ENCODE results near the gene SYT7. TPM values are rescaled to one million over a fixed set of nuclear protein-coding genes. Genes with fewer than 3 reads are reported as not detected.

The SYT7 gene
- total RNA-seq, 2 donors from 2014 or later: 8.6 to 12.2 TPM

- no peaks in the 10 kb centered on the region for H3K36me3 ChIP-seq (replicated peaks in 1 of 2; ENCODE audit: insufficient read depth in 1 of 2, low read depth in 2 of 2)
- no peak for TF ChIP-seq CTCF (IDR thresholded peaks at IDR 0.05)
- TF ChIP-seq POLR2A (IDR thresholded peaks at IDR 0.05): no peak
- no peaks in the 10 kb centered on the region for H3K9me3 ChIP-seq
- WGBS, 2 donors: 4% methylated on average over 16 to 58 of the region's 74 CpGs
- DNase-seq (peak; percentile 28 to 46 (median 38)), ATAC-seq (peak; percentile 30)
- H3K27me3 ChIP-seq: peaks cover 0 to 12% of the 10 kb centered on the region in 2 donors
- intact Hi-C loops (cut with DNase I): no loop called here
- no peak within 1 kb of the TSS for H3K4me3 ChIP-seq
- H3K4me1 ChIP-seq: peaks cover 21% of the 10 kb centered on the region
- H3K27ac ChIP-seq: no peak within 1 kb of the TSS
Observed at GRCh38 chr11:61507962-61508861, 72.7 kb downstream of the SYT7 start, which contains the start of gene LRRC10B. LRRC10B (plus strand) TSS chr11:61508749; CDS start chr11:61508999, 250 bp downstream.

- Histone ChIP-seq H3K36me3 (replicated peaks in 1 of 2; ENCODE audit: insufficient read depth in 1 of 2, low read depth in 2 of 2) (no peaks in the 10 kb centered on the region), H3K4me1 (peaks cover 21% of the 10 kb centered on the region), H3K27ac (no peak overlapping the region), H3K4me3 (no peak overlapping the region), H3K9me3 (no peaks in the 10 kb centered on the region), H3K27me3 (peaks cover 0 to 12% of the 10 kb centered on the region in 2 donors)
- TF ChIP-seq POLR2A (IDR thresholded peaks at IDR 0.05) (no peak), CTCF (IDR thresholded peaks at IDR 0.05) (no peak)
- ATAC-seq (no peak), DNase-seq (no peak)
- intact Hi-C loops (cut with DNase I): no loop called here
- 56 to 59% methylated on average over 14 of the region's 14 CpGs for WGBS, 2 donors
Observed at GRCh38 chr11:61507012-61507768, 73.7 kb downstream of the SYT7 start.

GRCh38 chr11:61505640-61506155 is 75.2 kb downstream of the SYT7 start:
- no peak overlapping the region for H3K27ac ChIP-seq
- no peaks in the 10 kb centered on the region for H3K9me3 ChIP-seq
- ATAC-seq: no peak
- TF ChIP-seq CTCF (IDR thresholded peaks at IDR 0.05) (no peak), POLR2A (IDR thresholded peaks at IDR 0.05) (no peak)
- H3K4me3 ChIP-seq: no peak overlapping the region
- peaks cover 0 to 8% of the 10 kb centered on the region in 2 donors for H3K27me3 ChIP-seq
- H3K4me1 ChIP-seq: peaks cover 21% of the 10 kb centered on the region
- intact Hi-C loops (cut with DNase I): no loop called here
- H3K36me3 ChIP-seq (replicated peaks in 1 of 2; ENCODE audit: insufficient read depth in 1 of 2, low read depth in 2 of 2): no peaks in the 10 kb centered on the region
- DNase-seq: peak in 1 of 4 donors; percentile 34
- 66 to 73% methylated on average over 6 to 10 of the region's 10 CpGs for WGBS, 2 donors

DNA sequence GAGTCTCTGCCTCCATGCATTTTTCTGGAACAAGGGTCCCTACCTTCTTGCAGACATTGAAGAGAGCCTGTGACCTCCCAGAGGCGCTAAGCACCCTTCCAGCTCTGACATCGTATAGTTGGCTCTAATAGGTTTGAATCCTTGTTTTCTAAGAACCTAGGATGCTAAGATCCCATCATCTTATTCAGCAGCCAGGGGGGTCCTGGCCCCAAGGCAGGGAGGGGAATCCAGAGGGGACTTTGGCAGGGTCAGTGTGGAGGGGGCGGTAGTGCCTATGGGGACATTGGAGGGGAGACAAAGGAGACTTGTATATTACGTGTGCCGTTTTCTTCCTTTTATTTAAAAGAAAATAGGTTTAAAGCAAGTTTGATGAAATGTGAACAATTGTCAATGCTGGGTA is 75.8 kb downstream of the SYT7 start:
- TF ChIP-seq POLR2A (IDR thresholded peaks at IDR 0.05): no peak
- no peak for TF ChIP-seq CTCF (IDR thresholded peaks at IDR 0.05)

More for the DNA sequence above, 75.8 kb downstream of the SYT7 start:
- Histone ChIP-seq H3K9me3 (no peaks in the 10 kb centered on the region), H3K27ac (no peak overlapping the region), H3K27me3 (peaks cover 0 to 7% of the 10 kb centered on the region in 2 donors), H3K36me3 (replicated peaks in 1 of 2; ENCODE audit: insufficient read depth in 1 of 2, low read depth in 2 of 2) (no peaks in the 10 kb centered on the region), H3K4me1 (peaks cover 21% of the 10 kb centered on the region), H3K4me3 (no peak overlapping the region)
- 87% methylated on average over 5 of the region's 5 CpGs for WGBS, 2 donors
- DNase-seq: no peak
- no peak for ATAC-seq
- intact Hi-C loops (cut with DNase I): no loop called here
